ENCODE data around the gene GGN.

DNA sequence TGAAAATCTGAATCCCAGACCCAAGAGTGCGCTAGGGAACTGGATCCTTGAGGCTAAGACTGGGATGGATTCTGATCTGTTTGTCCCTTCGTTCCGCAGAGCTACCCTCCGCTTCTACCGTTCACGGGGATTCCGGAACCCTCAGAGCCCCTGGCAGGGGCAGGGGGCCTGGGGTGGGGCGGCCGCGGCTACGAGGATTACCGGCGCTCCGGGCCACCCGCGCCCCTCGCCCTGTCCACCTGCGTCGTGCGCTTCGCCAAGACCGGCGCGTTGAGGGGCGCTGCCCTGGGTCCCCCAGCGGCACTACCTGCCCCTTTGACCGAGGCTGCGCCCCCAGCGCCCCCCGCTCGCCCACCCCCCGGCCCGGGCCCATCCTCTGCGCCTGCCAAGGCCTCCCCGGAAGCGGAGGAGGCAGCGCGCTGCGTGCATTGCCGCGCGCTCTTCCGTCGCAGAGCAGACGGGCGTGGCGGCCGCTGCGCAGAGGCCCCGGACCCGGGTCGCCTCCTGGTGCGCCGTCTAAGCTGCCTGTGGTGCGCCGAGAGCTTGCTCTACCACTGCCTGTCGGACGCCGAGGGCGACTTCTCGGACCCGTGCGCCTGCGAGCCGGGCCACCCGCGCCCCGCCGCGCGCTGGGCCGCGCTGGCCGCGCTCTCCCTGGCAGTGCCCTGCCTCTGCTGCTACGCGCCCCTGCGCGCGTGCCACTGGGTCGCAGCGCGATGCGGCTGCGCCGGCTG lies 7.7 kb upstream of the GGN start:
- TF ChIP-seq EZH2 (IDR thresholded peaks at IDR 0.05; ENCODE audit: borderline replicate concordance) = no peak
- TF ChIP-seq, protein P1, sequence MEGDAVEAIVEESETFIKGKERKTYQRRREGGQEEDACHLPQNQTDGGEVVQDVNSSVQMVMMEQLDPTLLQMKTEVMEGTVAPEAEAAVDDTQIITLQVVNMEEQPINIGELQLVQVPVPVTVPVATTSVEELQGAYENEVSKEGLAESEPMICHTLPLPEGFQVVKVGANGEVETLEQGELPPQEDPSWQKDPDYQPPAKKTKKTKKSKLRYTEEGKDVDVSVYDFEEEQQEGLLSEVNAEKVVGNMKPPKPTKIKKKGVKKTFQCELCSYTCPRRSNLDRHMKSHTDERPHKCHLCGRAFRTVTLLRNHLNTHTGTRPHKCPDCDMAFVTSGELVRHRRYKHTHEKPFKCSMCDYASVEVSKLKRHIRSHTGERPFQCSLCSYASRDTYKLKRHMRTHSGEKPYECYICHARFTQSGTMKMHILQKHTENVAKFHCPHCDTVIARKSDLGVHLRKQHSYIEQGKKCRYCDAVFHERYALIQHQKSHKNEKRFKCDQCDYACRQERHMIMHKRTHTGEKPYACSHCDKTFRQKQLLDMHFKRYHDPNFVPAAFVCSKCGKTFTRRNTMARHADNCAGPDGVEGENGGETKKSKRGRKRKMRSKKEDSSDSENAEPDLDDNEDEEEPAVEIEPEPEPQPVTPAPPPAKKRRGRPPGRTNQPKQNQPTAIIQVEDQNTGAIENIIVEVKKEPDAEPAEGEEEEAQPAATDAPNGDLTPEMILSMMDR (IDR thresholded peaks at IDR 0.05; ENCODE audit: poor library complexity) = no peak
- no peak for TF ChIP-seq EZH2phosphoT487 (IDR thresholded peaks at IDR 0.05; ENCODE audit: low read depth, severe bottlenecking, unreplicated experiment)

Measured in hepatocyte (in vitro differentiated cells).